HEK293 (cell line): ENCODE results near the gene PYCARD.
A peak's percentile ranks its signal among the peaks of the same experiment; 100 is the strongest.

ENCODE experiments used
- EGR2 ChIP-seq: fragments of 450-650 bp; formaldehyde crosslinking; IDR thresholded peaks from 2 replicates; pipeline ENCODE4 v1.5.1; 2016; ENCODE audit warnings: low read depth, missing biosample characterization, missing genetic modification characterization
- HOXD13 ChIP-seq: sonication (generic); formaldehyde crosslinking; IDR thresholded peaks from 2 replicates; pipeline ENCODE4 v1.8.0; 2022; ENCODE audit warnings: missing genetic modification reagents, borderline replicate concordance
- KLF9 ChIP-seq: fragments of 450-650 bp; formaldehyde crosslinking; IDR thresholded peaks from 2 replicates; pipeline ENCODE4 v1.5.1; 2016; ENCODE audit warnings: missing biosample characterization, missing genetic modification characterization, low read depth
- OVOL3 ChIP-seq: fragments of 450-650 bp; formaldehyde crosslinking; IDR thresholded peaks from 2 replicates; pipeline ENCODE4 v1.5.1; 2016; ENCODE audit warnings: missing biosample characterization, missing genetic modification characterization
- SP2 ChIP-seq: fragments of 450-650 bp; formaldehyde crosslinking; IDR thresholded peaks from 2 replicates; pipeline ENCODE4 v1.5.1; 2016; ENCODE audit warnings: missing biosample characterization, missing genetic modification characterization
- YY2 ChIP-seq: fragments of 450-650 bp; formaldehyde crosslinking; IDR thresholded peaks from 2 replicates; pipeline ENCODE4 v1.5.1; 2016; ENCODE audit warnings: missing biosample characterization, missing genetic modification characterization
- ZBTB7A ChIP-seq: fragments of 450-650 bp; formaldehyde crosslinking; IDR thresholded peaks from 2 replicates; pipeline ENCODE4 v1.5.1; 2016; ENCODE audit warnings: low read depth, missing biosample characterization, missing genetic modification characterization
- ZEB2 ChIP-seq: fragments of 450-650 bp; formaldehyde crosslinking; IDR thresholded peaks from 2 replicates; pipeline ENCODE4 v1.5.1; 2016; ENCODE audit warnings: missing biosample characterization, missing genetic modification characterization
- ZFHX2 ChIP-seq: fragments of 450-650 bp; formaldehyde crosslinking; conservative IDR thresholded peaks from 2 replicates; pipeline ENCODE4 v1.5.1; 2016; ENCODE audit warnings: missing biosample characterization, missing genetic modification characterization
- ZNF138 ChIP-seq: fragments of 450-650 bp; formaldehyde crosslinking; IDR thresholded peaks from 2 replicates; pipeline ENCODE4 v1.5.1; 2016; ENCODE audit warnings: missing biosample characterization, missing genetic modification characterization, borderline replicate concordance
- ZNF140 ChIP-seq: fragments of 450-650 bp; formaldehyde crosslinking; IDR thresholded peaks from 2 replicates; pipeline ENCODE4 v1.5.1; 2016; ENCODE audit warnings: missing biosample characterization, missing genetic modification characterization
- ZNF175 ChIP-seq: fragments of 450-650 bp; formaldehyde crosslinking; IDR thresholded peaks from 2 replicates; pipeline ENCODE4 v1.5.1; 2016; ENCODE audit warnings: missing biosample characterization, missing genetic modification characterization
- ZNF202 ChIP-seq: fragments of 450-650 bp; formaldehyde crosslinking; IDR thresholded peaks from 2 replicates; pipeline ENCODE4 v1.5.1; 2016; ENCODE audit warnings: missing biosample characterization, missing genetic modification characterization, borderline replicate concordance
- ZNF211 ChIP-seq: fragments of 450-650 bp; formaldehyde crosslinking; IDR thresholded peaks from 2 replicates; pipeline ENCODE4 v1.5.1; 2016; ENCODE audit warnings: low read depth, missing biosample characterization, missing genetic modification characterization
- ZNF221 ChIP-seq: fragments of 450-650 bp; formaldehyde crosslinking; IDR thresholded peaks from 2 replicates; pipeline ENCODE4 v1.5.1; 2017; ENCODE audit warnings: missing biosample characterization, missing genetic modification characterization, borderline replicate concordance
- ZNF394 ChIP-seq: fragments of 450-650 bp; formaldehyde crosslinking; IDR thresholded peaks from 2 replicates; pipeline ENCODE4 v1.5.1; 2016; ENCODE audit warnings: missing biosample characterization, missing genetic modification characterization, mild to moderate bottlenecking, moderate library complexity, borderline replicate concordance
- ZNF404 ChIP-seq: fragments of 450-650 bp; formaldehyde crosslinking; IDR thresholded peaks from 2 replicates; pipeline ENCODE4 v1.5.1; 2017; ENCODE audit warnings: missing biosample characterization, missing genetic modification characterization
- ZNF654 ChIP-seq: fragments of 450-650 bp; formaldehyde crosslinking; IDR thresholded peaks from 2 replicates; pipeline ENCODE4 v1.5.1; 2016; ENCODE audit warnings: low read depth, missing biosample characterization, missing genetic modification characterization
- ZNF791 ChIP-seq: fragments of 450-650 bp; formaldehyde crosslinking; IDR thresholded peaks from 2 replicates; pipeline ENCODE4 v1.5.1; 2016; ENCODE audit warnings: missing biosample characterization, missing genetic modification characterization
- TF ChIP-seq, protein P1 (sequence below): fragments of 450-650 bp; formaldehyde crosslinking; IDR thresholded peaks from 2 replicates; pipeline ENCODE4 v1.5.1; 2016; ENCODE audit warnings: missing biosample characterization, missing genetic modification characterization
- TF ChIP-seq, protein P2 (sequence below): fragments of 450-650 bp; formaldehyde crosslinking; IDR thresholded peaks from 2 replicates; pipeline ENCODE4 v1.5.1; 2016; ENCODE audit warnings: missing biosample characterization, missing genetic modification characterization
- TF ChIP-seq, protein P3 (sequence below): fragments of 450-650 bp; formaldehyde crosslinking; IDR thresholded peaks from 2 replicates; pipeline ENCODE4 v1.5.1; 2016; ENCODE audit warnings: missing biosample characterization, missing genetic modification characterization
- TF ChIP-seq, protein P4 (sequence below): fragments of 450-650 bp; formaldehyde crosslinking; IDR thresholded peaks from 2 replicates; pipeline ENCODE4 v1.5.1; 2017; ENCODE audit warnings: missing biosample characterization, mild to moderate bottlenecking, missing genetic modification characterization, moderate library complexity
- TF ChIP-seq, protein P5 (sequence below): fragments of 450-650 bp; formaldehyde crosslinking; IDR thresholded peaks from 2 replicates; pipeline ENCODE4 v1.5.1; 2016; ENCODE audit warnings: missing biosample characterization, missing genetic modification characterization
- TF ChIP-seq, protein P6 (sequence below): fragments of 450-650 bp; formaldehyde crosslinking; IDR thresholded peaks from 2 replicates; pipeline ENCODE4 v1.5.1; 2016; ENCODE audit warnings: missing biosample characterization, missing genetic modification characterization
- TF ChIP-seq, protein P7 (sequence below): fragments of 450-650 bp; formaldehyde crosslinking; IDR thresholded peaks from 2 replicates; pipeline ENCODE4 v1.5.1; 2016; ENCODE audit warnings: missing biosample characterization, missing genetic modification characterization, borderline replicate concordance

PYCARD gene

DNA sequence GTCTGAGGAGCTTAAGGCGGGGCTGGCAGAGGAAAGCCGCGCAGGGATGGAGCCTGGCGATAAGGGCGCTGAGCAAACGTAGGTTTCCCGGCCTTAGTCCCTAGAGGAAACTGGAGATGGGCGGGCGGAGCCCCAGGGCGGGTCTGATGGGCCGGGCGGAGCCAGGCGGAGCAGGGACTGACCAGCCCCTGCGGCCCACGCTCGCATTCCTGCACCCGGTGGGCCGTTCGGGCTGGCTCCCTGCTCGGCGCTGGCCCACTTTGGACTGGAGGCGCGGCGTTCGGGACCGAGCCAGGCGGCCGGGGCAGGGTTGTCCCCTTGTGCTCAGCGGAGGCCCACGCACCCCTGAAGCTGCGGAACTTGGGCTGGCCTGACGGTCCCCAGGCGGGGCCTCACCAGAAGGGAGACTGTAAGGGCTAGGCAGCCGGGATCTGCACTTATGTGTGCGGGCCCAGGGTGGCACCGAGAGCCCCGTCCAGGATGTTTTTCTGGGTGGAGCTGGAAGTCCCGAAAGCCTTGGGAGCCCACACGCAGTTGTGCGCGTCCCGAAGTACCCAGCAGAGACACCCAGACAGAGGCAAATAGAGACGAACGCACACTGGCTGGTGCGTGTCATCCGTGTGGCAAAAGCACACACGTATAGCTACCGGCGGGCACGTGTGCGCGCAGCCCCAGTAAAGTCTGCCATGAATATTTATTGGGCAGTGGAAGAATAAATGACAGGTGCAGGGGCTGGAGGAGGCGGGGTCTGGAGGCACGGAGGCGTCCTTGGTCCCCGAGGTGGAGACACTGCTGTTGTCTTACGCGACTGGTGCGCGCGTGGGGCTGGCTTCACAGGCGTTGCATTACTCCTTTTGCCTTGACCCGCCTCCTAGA lies 13.0 kb upstream of the PYCARD start (continued):
- TF ChIP-seq, protein P1, sequence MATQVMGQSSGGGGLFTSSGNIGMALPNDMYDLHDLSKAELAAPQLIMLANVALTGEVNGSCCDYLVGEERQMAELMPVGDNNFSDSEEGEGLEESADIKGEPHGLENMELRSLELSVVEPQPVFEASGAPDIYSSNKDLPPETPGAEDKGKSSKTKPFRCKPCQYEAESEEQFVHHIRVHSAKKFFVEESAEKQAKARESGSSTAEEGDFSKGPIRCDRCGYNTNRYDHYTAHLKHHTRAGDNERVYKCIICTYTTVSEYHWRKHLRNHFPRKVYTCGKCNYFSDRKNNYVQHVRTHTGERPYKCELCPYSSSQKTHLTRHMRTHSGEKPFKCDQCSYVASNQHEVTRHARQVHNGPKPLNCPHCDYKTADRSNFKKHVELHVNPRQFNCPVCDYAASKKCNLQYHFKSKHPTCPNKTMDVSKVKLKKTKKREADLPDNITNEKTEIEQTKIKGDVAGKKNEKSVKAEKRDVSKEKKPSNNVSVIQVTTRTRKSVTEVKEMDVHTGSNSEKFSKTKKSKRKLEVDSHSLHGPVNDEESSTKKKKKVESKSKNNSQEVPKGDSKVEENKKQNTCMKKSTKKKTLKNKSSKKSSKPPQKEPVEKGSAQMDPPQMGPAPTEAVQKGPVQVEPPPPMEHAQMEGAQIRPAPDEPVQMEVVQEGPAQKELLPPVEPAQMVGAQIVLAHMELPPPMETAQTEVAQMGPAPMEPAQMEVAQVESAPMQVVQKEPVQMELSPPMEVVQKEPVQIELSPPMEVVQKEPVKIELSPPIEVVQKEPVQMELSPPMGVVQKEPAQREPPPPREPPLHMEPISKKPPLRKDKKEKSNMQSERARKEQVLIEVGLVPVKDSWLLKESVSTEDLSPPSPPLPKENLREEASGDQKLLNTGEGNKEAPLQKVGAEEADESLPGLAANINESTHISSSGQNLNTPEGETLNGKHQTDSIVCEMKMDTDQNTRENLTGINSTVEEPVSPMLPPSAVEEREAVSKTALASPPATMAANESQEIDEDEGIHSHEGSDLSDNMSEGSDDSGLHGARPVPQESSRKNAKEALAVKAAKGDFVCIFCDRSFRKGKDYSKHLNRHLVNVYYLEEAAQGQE (tag by site-specific recombination) = no peak
- peak; percentile 80 for TF ChIP-seq SP2 (tag by site-specific recombination)
- peak; percentile 60 for TF ChIP-seq ZEB2 (tag by site-specific recombination)
- TF ChIP-seq OVOL3 (tag by site-specific recombination) = no peak
- TF ChIP-seq ZNF394 = no peak
- TF ChIP-seq YY2 (tag by site-specific recombination) = no peak
- TF ChIP-seq, protein P2, sequence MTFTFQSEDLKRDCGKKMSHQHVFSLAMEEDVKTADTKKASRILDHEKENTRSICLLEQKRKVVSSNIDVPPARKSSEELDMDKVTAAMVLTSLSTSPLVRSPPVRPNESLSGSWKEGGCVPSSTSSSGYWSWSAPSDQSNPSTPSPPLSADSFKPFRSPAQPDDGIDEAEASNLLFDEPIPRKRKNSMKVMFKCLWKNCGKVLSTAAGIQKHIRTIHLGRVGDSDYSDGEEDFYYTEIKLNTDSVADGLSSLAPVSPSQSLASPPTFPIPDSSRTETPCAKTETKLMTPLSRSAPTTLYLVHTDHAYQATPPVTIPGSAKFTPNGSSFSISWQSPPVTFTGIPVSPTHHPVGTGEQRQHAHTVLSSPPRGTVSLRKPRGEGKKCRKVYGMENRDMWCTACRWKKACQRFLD = no peak
- peak; percentile 29; the same call in 1 of the 2 replicates for TF ChIP-seq KLF9 (tag by site-specific recombination)
- TF ChIP-seq, protein P3, sequence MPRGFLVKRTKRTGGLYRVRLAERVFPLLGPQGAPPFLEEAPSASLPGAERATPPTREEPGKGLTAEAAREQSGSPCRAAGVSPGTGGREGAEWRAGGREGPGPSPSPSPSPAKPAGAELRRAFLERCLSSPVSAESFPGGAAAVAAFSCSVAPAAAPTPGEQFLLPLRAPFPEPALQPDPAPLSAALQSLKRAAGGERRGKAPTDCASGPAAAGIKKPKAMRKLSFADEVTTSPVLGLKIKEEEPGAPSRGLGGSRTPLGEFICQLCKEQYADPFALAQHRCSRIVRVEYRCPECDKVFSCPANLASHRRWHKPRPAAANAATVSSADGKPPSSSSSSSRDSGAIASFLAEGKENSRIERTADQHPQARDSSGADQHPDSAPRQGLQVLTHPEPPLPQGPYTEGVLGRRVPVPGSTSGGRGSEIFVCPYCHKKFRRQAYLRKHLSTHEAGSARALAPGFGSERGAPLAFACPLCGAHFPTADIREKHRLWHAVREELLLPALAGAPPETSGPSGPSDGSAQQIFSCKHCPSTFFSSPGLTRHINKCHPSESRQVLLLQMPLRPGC (tag by site-specific recombination) = peak; percentile 53
- TF ChIP-seq ZNF202 = no peak
- TF ChIP-seq, protein P4, sequence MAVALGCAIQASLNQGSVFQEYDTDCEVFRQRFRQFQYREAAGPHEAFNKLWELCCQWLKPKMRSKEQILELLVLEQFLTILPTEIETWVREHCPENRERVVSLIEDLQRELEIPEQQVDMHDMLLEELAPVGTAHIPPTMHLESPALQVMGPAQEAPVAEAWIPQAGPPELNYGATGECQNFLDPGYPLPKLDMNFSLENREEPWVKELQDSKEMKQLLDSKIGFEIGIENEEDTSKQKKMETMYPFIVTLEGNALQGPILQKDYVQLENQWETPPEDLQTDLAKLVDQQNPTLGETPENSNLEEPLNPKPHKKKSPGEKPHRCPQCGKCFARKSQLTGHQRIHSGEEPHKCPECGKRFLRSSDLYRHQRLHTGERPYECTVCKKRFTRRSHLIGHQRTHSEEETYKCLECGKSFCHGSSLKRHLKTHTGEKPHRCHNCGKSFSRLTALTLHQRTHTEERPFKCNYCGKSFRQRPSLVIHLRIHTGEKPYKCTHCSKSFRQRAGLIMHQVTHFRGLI (tag by site-specific recombination) = peak; percentile 64
- TF ChIP-seq ZNF138 (tag by site-specific recombination) = no peak
- TF ChIP-seq ZNF404 (tag by site-specific recombination) = no peak
- peak; percentile 87 for TF ChIP-seq EGR2 (tag by site-specific recombination)
- no peak for TF ChIP-seq ZNF221 (tag by site-specific recombination)
- no peak for TF ChIP-seq HOXD13 (CRISPR knock-in tag)
- TF ChIP-seq ZNF175 (tag by site-specific recombination) = no peak
- TF ChIP-seq ZFHX2 (tag by site-specific recombination) = peak; percentile 87
- TF ChIP-seq, protein P5, sequence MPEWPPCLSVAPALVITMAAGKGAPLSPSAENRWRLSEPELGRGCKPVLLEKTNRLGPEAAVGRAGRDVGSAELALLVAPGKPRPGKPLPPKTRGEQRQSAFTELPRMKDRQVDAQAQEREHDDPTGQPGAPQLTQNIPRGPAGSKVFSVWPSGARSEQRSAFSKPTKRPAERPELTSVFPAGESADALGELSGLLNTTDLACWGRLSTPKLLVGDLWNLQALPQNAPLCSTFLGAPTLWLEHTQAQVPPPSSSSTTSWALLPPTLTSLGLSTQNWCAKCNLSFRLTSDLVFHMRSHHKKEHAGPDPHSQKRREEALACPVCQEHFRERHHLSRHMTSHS (tag by site-specific recombination) = no peak
- TF ChIP-seq ZNF211 (tag by site-specific recombination) = no peak
- TF ChIP-seq ZBTB7A (tag by site-specific recombination) = peak; percentile 30; the same call in 1 of the 2 replicates
- no peak for TF ChIP-seq ZNF791 (tag by site-specific recombination)
- TF ChIP-seq, protein P6, sequence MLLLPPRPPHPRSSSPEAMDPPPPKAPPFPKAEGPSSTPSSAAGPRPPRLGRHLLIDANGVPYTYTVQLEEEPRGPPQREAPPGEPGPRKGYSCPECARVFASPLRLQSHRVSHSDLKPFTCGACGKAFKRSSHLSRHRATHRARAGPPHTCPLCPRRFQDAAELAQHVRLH (tag by site-specific recombination) = no peak
- TF ChIP-seq, protein P7, sequence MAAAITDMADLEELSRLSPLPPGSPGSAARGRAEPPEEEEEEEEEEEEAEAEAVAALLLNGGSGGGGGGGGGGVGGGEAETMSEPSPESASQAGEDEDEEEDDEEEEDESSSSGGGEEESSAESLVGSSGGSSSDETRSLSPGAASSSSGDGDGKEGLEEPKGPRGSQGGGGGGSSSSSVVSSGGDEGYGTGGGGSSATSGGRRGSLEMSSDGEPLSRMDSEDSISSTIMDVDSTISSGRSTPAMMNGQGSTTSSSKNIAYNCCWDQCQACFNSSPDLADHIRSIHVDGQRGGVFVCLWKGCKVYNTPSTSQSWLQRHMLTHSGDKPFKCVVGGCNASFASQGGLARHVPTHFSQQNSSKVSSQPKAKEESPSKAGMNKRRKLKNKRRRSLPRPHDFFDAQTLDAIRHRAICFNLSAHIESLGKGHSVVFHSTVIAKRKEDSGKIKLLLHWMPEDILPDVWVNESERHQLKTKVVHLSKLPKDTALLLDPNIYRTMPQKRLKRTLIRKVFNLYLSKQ (tag by site-specific recombination) = no peak
- TF ChIP-seq ZNF140 (tag by site-specific recombination) = no peak
- no peak for TF ChIP-seq ZNF654 (tag by site-specific recombination)
